ENCODE measurements around the gene NBR1.
"Not testable (repeated sequence)": the region's sequence is repeated elsewhere in the genome, so short reads cannot be mapped to it uniquely, and the experiment has no call there.

NBR1 gene

DNA sequence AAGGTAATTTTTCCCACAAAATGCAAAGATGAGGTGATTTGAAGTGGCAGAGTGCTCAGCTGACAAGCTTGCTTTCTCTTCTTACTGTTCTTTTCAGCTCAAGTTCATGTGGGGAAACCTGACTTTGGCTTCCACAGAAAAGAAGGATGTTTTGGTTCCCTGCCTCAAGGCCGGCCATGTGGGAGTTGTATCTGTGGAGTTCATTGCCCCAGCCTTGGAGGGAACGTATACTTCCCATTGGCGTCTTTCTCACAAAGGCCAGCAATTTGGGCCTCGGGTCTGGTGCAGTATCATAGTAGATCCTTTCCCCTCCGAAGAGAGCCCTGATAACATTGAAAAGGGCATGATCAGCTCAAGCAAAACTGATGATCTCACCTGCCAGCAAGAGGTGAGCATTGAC is 22.2 kb downstream of the NBR1 start:
- H3K9ac ChIP-seq (ENCODE audit: low read length): no peak overlapping the region
- H3K79me2 ChIP-seq (ENCODE audit: insufficient read depth, low read length): no peaks in the 10 kb centered on the region

GRCh38 chr17:43199633-43200032 is 28.6 kb downstream of the NBR1 start:
- H3K4me2 ChIP-seq (ENCODE audit: low read length): no peak overlapping the region

More for the DNA sequence above, 22.2 kb downstream of the NBR1 start:
- Histone ChIP-seq H3K9me3 (ENCODE audit: low read length) (no peaks in the 10 kb centered on the region), H3K9me2 (ENCODE audit: low read depth, low read length) (no peaks in the 10 kb centered on the region), H3K4me3 (ENCODE audit: low read depth, low read length, poor library complexity, severe bottlenecking) (no peak overlapping the region), H3K36me3 (ENCODE audit: insufficient read depth, low read length) (peaks cover 82% of the 10 kb centered on the region), H3K4me2 (ENCODE audit: low read length) (no peak overlapping the region), H3K4me1 (ENCODE audit: insufficient read depth, low read length, severe bottlenecking) (no peaks in the 10 kb centered on the region), H2AFZ (ENCODE audit: low read length) (no peak overlapping the region), H3F3A (ENCODE audit: insufficient read depth, low read length) (no peaks in the 10 kb centered on the region), H4K20me1 (ENCODE audit: insufficient read depth, low read length) (no peaks in the 10 kb centered on the region), H3K27ac (ENCODE audit: low read depth, low read length, poor library complexity, severe bottlenecking) (no peak overlapping the region), H3K27me3 (ENCODE audit: insufficient read depth, low read length) (no peaks in the 10 kb centered on the region)
- TF ChIP-seq, protein P1, sequence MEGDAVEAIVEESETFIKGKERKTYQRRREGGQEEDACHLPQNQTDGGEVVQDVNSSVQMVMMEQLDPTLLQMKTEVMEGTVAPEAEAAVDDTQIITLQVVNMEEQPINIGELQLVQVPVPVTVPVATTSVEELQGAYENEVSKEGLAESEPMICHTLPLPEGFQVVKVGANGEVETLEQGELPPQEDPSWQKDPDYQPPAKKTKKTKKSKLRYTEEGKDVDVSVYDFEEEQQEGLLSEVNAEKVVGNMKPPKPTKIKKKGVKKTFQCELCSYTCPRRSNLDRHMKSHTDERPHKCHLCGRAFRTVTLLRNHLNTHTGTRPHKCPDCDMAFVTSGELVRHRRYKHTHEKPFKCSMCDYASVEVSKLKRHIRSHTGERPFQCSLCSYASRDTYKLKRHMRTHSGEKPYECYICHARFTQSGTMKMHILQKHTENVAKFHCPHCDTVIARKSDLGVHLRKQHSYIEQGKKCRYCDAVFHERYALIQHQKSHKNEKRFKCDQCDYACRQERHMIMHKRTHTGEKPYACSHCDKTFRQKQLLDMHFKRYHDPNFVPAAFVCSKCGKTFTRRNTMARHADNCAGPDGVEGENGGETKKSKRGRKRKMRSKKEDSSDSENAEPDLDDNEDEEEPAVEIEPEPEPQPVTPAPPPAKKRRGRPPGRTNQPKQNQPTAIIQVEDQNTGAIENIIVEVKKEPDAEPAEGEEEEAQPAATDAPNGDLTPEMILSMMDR (IDR thresholded peaks at IDR 0.05; ENCODE audit: low read length): no peak
- TF ChIP-seq EZH2 (IDR thresholded peaks at IDR 0.05; ENCODE audit: borderline replicate concordance, low read length): no peak

DNA sequence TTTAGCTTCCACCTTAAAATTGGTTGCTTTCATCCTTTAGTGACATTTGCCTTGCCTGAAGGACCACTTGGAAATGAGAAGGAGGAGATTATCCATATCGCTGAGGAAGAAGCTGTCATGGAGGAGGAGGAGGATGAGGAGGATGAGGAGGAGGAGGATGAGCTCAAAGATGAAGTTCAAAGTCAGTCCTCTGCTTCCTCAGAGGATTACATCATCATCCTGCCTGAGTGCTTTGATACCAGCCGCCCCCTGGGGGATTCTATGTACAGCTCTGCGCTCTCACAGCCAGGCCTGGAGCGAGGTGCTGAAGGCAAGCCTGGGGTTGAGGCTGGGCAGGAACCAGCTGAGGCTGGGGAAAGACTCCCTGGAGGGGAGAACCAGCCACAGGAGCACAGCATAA is 29.1 kb downstream of the NBR1 start:
- Histone ChIP-seq H3K4me1 (ENCODE audit: insufficient read depth, low read length, severe bottlenecking) (no peaks in the 10 kb centered on the region), H3K9ac (ENCODE audit: low read length) (no peak overlapping the region), H3K4me3 (ENCODE audit: low read depth, low read length, poor library complexity, severe bottlenecking) (no peak overlapping the region), H3K36me3 (ENCODE audit: insufficient read depth, low read length) (peaks cover 79% of the 10 kb centered on the region), H3F3A (ENCODE audit: insufficient read depth, low read length) (no peaks in the 10 kb centered on the region), H3K27ac (ENCODE audit: low read depth, low read length, poor library complexity, severe bottlenecking) (no peak overlapping the region), H4K20me1 (ENCODE audit: insufficient read depth, low read length) (no peaks in the 10 kb centered on the region), H3K4me2 (ENCODE audit: low read length) (no peak overlapping the region), H2AFZ (ENCODE audit: low read length) (no peak overlapping the region), H3K9me2 (ENCODE audit: low read depth, low read length) (no peaks in the 10 kb centered on the region), H3K27me3 (ENCODE audit: insufficient read depth, low read length) (no peaks in the 10 kb centered on the region), H3K9me3 (ENCODE audit: low read length) (no peaks in the 10 kb centered on the region), H3K79me2 (ENCODE audit: insufficient read depth, low read length) (no peaks in the 10 kb centered on the region)
- TF ChIP-seq EZH2 (IDR thresholded peaks at IDR 0.05; ENCODE audit: borderline replicate concordance, low read length): no peak
- TF ChIP-seq, protein P1 (IDR thresholded peaks at IDR 0.05; ENCODE audit: low read length): no peak

More at GRCh38 chr17:43199633-43200032, 28.6 kb downstream of the NBR1 start:
- Histone ChIP-seq H3K9ac (ENCODE audit: low read length) (no peak overlapping the region), H3K36me3 (ENCODE audit: insufficient read depth, low read length) (peaks cover 84% of the 10 kb centered on the region), H3K27ac (ENCODE audit: low read depth, low read length, poor library complexity, severe bottlenecking) (no peak overlapping the region), H2AFZ (ENCODE audit: low read length) (no peak overlapping the region), H3F3A (ENCODE audit: insufficient read depth, low read length) (no peaks in the 10 kb centered on the region), H3K4me1 (ENCODE audit: insufficient read depth, low read length, severe bottlenecking) (no peaks in the 10 kb centered on the region), H3K4me3 (ENCODE audit: low read depth, low read length, poor library complexity, severe bottlenecking) (no peak overlapping the region), H3K9me3 (ENCODE audit: low read length) (no peaks in the 10 kb centered on the region), H3K27me3 (ENCODE audit: insufficient read depth, low read length) (no peaks in the 10 kb centered on the region), H3K79me2 (ENCODE audit: insufficient read depth, low read length) (no peaks in the 10 kb centered on the region), H3K9me2 (ENCODE audit: low read depth, low read length) (no peaks in the 10 kb centered on the region), H4K20me1 (ENCODE audit: insufficient read depth, low read length) (no peaks in the 10 kb centered on the region)
- TF ChIP-seq EZH2 (IDR thresholded peaks at IDR 0.05; ENCODE audit: borderline replicate concordance, low read length): no peak
- TF ChIP-seq, protein P1 (IDR thresholded peaks at IDR 0.05; ENCODE audit: low read length): no peak

GRCh38 chr17:43203013-43203412 is 32.0 kb downstream of the NBR1 start:
- peaks cover 62% of the 10 kb centered on the region for H3K36me3 ChIP-seq (ENCODE audit: insufficient read depth, low read length)
- not testable (repeated sequence) for H4K20me1 ChIP-seq (ENCODE audit: insufficient read depth, low read length); H2AFZ ChIP-seq (ENCODE audit: low read length); H3K27me3 ChIP-seq (ENCODE audit: insufficient read depth, low read length); H3K4me2 ChIP-seq (ENCODE audit: low read length); H3K9ac ChIP-seq (ENCODE audit: low read length); H3K79me2 ChIP-seq (ENCODE audit: insufficient read depth, low read length); H3F3A ChIP-seq (ENCODE audit: insufficient read depth, low read length); H3K4me1 ChIP-seq (ENCODE audit: insufficient read depth, low read length, severe bottlenecking); H3K4me3 ChIP-seq (ENCODE audit: low read depth, low read length, poor library complexity, severe bottlenecking); H3K9me2 ChIP-seq (ENCODE audit: low read depth, low read length); H3K27ac ChIP-seq (ENCODE audit: low read depth, low read length, poor library complexity, severe bottlenecking); H3K9me3 ChIP-seq (ENCODE audit: low read length)

Data from OCI-LY1 (cell line).